ENCODE data around the gene PECR.

- no peak for TF ChIP-seq EP300 (IDR thresholded peaks at IDR 0.05; ENCODE audit: borderline replicate concordance)
- no peak for TF ChIP-seq USF1 (IDR thresholded peaks at IDR 0.05)
- no peak for TF ChIP-seq CEBPB (IDR thresholded peaks at IDR 0.05)
- TF ChIP-seq FOXM1 (IDR thresholded peaks at IDR 0.05; ENCODE audit: borderline replicate concordance, low read depth): no peak
Measured at GRCh38 chr2:216101109-216101508, 19.5 kb upstream of the PECR start.

Data from Ishikawa (cell line).